SU-DHL-6 (cell line): ENCODE measurements around the gene ITIH4.

ENCODE experiments used
- EZH2phosphoT487 ChIP-seq: fragments of 200-600 bp; sonication (generic), shearing (Covaris generic); conservative IDR thresholded peaks from 2 replicates; pipeline ENCODE4 v1.6.1; 2018; ENCODE audit warnings: mild to moderate bottlenecking, antibody characterized with exemption, low read length, moderate library complexity, mixed read lengths
- TF ChIP-seq, protein P1 (sequence below): fragments of 200-600 bp; sonication (generic); IDR thresholded peaks from one replicate; pipeline ENCODE4 v1.5.1; 2017; ENCODE audit warnings: antibody characterized with exemption, mild to moderate bottlenecking, low read length, moderate library complexity; ENCODE audit not compliant: insufficient read depth, poor library complexity, severe bottlenecking

GRCh38 chr3:52874160-52874701, 43.8 kb upstream of the ITIH4 start:
- TF ChIP-seq, protein P1, sequence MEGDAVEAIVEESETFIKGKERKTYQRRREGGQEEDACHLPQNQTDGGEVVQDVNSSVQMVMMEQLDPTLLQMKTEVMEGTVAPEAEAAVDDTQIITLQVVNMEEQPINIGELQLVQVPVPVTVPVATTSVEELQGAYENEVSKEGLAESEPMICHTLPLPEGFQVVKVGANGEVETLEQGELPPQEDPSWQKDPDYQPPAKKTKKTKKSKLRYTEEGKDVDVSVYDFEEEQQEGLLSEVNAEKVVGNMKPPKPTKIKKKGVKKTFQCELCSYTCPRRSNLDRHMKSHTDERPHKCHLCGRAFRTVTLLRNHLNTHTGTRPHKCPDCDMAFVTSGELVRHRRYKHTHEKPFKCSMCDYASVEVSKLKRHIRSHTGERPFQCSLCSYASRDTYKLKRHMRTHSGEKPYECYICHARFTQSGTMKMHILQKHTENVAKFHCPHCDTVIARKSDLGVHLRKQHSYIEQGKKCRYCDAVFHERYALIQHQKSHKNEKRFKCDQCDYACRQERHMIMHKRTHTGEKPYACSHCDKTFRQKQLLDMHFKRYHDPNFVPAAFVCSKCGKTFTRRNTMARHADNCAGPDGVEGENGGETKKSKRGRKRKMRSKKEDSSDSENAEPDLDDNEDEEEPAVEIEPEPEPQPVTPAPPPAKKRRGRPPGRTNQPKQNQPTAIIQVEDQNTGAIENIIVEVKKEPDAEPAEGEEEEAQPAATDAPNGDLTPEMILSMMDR, result no peak
- no peak for TF ChIP-seq EZH2phosphoT487
